GM21786 (cell line): ENCODE data around the gene ZFC3H1.
A peak's percentile ranks its signal among the peaks of the same experiment; 100 is the strongest.

Experiments used
- ATAC-seq: cut with Tn5 transposase; IDR thresholded peaks from one replicate; pipeline ENCODE4 v1.9.1; 2021; ENCODE audit not compliant: unreplicated experiment

ZFC3H1 gene

DNA sequence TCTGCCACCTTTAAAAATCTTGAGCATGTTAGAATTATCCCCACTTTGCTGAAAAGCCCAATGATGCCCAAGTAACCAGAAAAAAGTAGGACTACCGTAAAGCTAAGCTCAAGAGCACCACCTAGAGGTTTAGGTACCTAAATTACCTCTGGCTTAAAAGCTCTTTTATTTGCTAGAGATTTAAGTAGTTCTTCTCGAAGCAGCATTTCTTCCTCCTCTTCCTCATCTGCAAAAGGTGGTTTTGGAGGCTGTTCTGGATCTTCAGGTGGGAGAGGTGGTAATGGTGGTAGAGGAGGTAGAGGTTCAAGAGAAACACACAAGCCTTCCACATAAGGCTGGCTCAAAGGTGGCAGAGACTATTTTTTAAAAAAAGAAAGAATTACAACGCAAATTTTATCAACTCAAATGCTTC lies 26.9 kb downstream of the ZFC3H1 start:
- ATAC-seq, result no peak

DNA sequence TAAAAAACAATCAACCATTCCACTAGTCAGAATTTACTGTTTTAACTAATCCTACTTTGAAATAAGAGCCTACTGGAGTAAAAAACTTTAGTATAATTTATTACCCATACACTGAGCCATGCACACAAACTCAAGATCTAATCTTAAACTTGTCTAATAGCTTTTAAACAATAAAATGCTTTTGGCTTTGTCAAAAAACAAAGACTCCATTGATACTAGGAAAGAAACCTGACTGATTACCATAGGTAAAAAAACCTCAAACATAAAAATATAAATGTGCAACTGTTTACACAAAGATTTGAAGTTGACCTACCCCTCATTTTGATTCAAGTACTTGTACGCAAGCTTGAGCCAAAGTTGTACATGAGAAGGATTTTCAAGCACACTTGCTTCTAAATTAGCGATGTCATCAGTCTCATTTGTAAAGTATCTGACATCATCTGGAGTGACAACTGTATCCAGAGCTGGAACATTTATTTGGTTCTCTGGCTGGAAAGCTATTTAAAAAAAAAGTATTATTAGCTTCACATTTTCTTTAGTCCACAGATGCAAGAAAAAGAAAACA lies 36.1 kb downstream of the ZFC3H1 start:
- ATAC-seq, result no peak

DNA sequence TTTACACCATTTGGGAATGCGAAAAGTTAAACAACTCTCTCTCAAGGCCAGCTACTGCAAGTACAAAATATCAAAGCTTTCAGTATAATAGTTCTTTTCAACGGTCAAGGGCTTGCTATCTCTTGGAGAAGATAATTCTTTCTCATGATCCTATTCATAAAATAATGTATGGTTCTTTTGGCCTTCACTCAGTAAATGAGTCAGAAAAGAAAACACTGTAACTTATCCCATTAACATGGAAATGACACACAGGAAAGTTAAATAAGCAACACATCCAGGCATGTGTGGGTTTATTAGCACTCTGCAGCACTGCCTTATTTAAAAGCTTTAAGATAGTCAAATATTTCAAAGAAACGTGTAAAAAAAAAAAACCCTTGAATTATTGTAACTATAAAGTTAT lies 36.9 kb downstream of the ZFC3H1 start:
- ATAC-seq, result no peak

DNA sequence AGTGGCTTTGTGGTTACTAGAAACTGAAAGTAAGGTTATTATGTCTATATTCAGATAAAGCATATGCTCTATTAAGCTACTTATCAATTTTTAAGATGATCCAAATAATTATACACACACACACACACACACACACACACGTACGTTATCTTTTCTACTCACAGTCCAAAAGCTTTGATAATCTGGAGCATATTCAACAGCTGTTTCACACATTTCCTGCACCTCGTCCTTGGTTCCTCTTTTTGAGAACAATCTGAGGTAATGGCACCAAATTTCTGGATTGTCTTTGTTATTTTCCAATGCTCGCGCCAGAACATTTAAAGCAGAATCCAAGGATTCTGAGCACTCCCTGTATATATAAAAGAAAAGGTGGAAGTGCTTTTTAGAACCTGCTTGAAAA lies 37.5 kb downstream of the ZFC3H1 start:
- ATAC-seq, result peak; percentile 90

DNA sequence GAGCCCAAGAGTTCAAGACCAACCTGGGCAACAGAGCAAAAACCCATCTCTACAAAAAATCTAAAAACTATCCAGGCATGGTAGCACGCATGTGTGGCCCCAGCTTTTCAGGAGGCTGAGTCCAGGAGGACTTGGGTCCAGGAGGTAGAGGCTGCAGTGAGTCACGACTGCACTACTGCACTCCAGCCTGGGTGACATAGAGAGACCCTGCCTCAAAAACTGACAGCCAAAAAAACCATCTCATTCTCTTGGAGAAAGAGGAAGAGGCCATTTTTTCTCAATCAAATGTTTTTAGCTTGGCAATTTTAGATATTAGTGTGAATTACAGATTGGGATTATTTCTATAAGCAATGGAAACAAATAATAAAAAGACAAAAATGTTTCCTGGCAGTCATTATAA lies 38.2 kb downstream of the ZFC3H1 start:
- no peak for ATAC-seq

DNA sequence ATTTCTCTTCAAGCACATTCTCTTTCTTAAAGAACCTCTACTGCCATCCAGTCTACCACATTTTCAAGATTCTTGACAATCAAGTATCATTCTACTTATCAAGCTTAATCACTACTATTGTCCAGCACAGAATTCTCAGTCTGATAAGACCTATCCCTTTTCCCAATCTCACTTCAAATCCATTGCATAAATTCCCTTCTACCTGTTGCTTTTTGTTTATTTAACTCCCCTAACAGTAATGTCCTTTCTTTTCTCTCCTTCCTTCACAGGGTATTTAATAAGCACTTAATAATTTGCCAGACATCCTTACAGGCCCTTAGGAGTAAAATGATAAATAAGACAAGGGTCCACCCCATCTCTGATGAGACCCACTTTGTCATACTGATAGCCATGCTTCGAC lies 41.7 kb downstream of the ZFC3H1 start:
- ATAC-seq, result no peak

DNA sequence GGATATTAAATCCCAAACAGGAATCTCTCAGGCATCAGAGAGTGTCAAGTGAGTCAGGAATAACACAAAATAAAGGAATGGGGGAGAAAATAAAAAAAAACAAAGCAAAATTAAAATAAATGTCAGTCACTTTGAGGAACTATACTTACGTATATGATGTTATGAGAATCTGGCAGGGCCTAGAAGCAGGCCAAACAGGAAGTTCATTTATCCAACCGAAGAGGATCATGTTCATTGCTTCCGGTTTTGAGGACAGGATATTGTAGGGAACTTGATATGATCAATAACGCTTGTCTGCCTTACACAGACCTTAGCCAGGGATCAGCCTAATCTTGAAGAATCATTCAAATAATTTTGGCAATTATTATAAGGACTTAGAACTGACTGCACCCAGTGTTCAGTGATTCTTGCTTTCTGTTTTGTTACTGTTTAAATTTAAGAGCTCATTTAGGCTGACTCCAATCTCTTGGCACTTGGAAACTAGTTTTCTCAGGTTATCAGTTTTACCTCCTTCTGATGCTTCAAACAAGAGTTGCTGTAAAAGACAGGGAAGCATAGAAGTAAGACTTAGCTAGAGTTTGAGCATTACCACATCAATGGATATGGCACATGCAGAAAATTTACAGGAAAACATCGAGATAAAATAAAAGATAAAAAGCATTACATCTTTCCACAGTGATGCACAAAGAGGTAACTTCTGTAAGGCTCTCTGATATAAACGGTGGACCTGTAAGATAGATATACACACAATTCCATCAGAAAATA lies 53.4 kb downstream of the ZFC3H1 start:
- ATAC-seq, result no peak

DNA sequence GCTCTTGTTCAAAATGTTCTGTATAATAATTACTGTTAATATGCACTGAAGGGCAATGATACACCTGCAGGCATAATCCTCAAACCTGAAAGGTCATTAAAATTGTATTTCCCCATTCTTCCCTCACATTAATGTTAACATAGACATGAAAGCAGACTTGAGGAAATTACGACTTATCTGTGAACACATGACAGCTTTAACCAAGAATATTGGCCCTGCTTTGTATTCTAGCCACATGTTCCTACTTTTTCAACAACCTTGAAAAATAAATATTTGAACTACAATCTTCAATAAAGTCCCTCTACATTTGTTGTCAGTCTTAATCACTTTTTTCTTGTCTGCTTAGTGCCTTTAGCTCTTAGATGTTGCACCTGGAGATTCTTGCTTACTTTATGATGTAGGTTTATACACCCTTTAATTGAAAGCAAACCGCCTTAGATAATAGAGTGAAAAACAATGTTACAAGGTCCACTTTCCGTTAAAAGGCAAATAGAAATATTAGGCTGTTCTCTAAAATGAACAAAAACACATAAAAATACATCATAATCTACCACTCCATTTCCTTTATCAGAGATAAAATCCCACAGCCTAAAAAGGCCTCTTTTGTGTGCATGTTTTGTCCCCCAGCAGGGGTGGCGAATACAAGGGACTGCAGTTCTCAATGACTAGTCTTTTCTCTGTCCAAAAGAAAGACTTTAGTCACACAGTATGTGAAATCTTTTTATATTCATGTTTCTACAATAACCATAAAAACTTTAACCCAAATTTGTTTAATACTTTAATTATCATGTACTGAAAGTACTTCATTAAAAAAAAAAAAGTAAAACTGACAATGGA lies 55.9 kb downstream of the ZFC3H1 start:
- ATAC-seq, result no peak

DNA sequence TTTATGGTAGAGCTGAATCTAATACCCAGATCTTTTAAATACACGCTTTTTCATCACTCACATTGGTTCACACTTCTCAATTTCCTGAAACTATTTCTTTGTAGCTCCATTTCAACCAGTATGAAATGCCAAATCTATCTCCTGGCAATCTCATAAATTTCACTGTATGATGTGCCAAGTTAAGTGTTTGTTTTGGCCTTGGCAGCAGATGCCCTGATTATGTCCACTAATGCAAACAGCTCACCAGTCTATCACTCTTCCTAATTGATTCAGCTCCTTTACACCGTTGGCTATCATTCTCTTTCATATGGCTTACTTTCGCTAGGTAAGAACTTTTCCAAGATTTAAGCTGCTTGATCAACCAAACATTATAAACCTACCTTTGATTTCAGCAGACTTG lies 58.6 kb downstream of the ZFC3H1 start:
- no peak for ATAC-seq

DNA sequence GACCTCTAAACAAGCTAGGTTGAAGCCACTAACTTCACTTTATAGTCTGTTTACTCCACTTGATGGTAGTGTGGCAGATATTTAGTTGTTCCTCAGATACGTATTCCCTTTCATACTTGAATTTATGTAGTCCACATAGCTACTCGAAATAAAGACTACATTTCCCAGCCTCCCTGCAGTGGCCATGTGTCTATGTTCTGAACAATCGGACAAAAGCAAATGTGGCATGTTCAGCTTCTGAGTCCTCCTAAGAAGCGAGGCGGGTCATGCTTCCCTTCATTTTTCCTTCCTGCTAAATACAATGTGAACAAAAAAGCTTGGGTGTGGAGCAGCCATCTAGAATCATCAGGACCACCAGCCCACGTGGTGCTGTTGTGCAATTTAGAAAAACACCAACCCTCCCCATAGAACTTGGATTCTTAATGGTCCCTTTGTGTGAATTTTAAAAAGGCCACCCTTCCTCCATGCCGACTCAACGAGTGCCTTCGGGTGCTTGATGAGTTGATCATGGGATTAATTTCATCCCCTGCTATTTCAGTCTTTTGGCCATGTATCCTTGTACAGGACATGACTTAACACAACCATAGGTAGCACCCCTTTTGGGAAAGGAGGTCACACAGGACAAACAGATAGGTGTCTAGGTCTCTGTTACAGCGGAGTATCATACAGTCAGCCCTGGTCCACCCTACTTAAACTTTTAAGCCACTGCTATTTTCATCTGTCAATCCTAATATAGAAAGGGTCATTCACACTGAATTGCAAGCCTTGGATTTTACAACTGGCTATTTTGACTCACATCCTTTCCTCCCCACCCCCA lies 60.7 kb downstream of the ZFC3H1 start:
- ATAC-seq, result no peak

DNA sequence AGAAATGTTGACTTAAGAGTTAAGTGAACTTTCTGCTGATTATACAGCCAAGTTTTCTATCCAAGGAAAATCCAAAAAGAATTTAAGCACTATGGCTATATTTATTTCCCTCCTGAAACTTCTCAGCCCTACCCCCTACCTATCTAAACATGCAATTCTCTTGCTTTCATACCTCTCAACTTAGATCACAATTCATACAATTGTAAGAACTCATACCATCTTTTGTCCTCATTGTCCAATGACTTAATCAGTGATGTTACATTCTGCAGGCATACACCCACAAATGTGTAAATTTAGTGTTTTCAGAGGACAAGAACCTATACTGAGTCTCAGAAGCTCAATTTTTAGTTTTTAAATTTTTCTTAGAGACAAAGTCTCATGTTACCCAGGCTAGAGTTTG lies 62.1 kb downstream of the ZFC3H1 start:
- ATAC-seq, result no peak

DNA sequence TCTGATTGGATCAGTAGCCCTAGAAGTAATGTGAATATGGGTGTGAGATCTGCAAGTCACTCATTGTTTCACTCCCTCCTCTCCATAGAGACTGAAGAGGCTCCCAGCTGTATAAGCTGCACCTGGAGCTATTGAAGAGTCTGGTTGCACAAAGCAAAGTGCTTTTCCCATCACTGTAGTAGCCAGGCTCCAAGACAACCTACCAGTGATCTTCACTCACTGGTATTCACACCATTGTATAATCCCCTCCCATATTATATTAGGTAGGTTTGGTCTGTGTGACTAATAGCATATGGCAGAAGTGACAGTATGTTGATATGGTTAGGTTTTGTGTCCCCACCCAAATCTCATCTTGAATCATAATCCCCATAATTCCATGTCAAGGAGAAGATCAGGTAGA lies 64.4 kb downstream of the ZFC3H1 start:
- no peak for ATAC-seq

DNA sequence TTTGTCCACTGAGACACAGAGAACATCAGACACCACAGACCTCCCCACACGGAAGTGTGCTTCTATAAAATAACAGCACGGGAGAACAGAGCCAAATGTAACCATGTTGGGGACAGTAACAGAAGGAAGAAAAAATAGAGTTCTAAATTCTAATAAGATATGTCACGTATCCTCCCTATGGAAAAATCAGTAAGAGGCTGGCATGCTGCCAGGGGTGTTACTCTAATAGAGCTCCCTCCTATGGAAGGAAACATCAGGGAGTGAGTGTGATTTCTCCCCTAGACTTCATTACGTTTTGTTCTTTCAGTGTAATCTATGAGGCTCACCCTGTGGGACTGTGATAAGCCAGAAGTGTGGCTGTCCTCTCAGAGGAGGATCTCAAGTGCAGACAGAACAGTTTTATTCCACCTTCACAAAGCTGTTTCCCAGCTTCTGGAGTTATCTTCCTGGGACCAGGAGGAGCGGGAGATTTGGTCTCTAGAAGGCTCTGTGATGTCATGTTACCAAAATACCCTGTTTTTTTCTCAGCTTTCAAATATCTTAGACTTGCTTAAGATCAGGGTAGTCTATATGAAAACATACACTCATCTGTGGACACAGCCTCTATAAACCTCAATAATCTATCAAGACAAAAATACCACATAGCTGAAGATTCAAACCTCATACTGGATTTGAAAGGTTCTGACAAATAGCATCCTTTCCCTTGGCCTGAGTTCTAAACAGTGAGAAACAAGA lies 69.3 kb downstream of the ZFC3H1 start:
- no peak for ATAC-seq

DNA sequence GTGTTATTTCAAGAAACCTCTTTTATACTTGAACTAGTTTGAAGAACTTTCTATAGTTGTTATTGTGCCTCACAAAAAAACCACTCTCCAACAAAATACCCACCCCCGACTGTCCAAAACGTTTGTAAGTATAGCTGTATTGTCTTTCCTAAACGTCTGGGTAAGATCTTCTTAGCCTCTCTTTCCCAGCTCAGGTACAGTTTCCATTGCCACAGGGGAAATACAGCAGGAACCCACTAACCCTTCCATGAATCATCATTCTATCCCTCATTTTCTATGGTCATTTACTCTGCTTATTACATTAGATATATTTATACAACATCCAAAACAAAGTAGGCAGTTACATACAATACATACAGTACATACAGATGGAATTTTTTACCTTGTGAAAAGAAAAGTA lies 70.8 kb downstream of the ZFC3H1 start:
- no peak for ATAC-seq

DNA sequence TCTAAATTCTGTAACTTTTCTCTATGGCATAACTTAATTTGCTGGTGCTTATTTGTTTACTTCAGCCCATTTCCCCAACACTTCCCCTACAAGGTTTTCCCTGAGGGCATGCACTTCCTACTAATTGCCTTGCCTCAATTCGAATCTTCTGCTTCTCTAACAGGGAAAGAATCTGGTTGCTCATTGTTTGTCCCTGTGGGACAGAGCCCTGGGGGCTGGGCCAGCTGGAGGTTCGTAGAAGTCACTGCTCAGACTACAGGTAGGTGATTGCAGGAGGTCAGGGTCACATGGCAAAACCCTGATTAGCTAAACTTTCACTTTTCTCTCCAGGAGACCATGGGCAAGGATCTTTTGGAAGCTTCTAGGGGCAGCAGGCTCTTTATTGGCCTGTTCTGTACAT lies 72.0 kb downstream of the ZFC3H1 start:
- ATAC-seq, result no peak

DNA sequence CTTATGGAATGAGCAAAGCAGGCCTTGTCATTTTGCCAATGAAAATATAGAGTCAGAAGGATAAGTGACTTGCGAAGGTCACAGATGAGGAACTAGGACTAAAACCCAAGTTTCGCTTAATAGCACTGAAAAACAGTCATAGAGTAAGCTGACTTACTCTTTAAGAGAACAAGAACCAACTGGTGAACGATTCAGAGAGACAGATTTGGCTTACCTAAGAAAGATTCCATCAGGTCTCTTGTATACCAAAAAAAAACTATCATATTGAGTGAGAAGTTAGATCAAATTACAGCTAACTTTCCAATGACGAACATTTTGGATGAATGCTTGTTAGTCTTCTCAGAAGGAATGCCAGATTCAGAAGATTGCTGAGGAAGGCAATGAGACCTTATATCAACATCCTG lies 74.2 kb downstream of the ZFC3H1 start:
- no peak for ATAC-seq

DNA sequence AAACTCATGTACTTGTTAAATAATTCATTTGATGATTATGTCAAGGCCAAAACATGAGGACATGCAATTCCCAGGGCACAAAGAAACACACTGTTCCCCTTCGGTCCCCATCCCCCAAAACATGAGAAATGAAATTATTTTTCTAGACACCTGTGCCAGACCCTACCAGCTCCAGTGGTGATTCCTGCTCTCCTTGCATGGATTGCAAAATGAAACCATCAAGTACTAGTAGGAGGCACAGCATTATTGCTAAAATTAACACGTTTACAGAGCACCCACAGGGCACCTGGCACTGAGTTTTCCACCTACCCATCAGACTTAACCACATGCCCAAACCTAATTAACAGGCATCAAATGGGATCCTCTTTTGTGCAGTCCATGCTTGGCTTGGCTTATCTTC lies 76.6 kb downstream of the ZFC3H1 start:
- no peak for ATAC-seq

DNA sequence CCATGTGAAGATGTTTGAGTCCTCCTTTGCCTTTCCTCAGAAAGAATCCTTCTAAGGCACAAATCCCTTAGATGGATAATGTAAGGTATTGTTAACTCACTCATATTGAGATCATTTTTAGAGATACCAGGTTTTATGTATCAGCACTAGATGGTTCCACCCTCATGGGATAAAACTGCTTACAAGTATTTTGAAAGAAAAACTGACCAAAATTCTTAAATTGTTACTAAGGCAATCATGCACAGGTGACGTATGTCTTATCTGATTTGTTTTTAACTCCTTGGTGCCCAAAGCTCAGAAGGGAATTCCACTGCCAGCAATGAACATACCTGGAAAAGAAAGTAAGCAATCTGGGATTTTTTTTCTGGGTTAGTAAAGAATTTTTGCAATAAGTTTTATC lies 78.4 kb downstream of the ZFC3H1 start:
- ATAC-seq, result no peak

DNA sequence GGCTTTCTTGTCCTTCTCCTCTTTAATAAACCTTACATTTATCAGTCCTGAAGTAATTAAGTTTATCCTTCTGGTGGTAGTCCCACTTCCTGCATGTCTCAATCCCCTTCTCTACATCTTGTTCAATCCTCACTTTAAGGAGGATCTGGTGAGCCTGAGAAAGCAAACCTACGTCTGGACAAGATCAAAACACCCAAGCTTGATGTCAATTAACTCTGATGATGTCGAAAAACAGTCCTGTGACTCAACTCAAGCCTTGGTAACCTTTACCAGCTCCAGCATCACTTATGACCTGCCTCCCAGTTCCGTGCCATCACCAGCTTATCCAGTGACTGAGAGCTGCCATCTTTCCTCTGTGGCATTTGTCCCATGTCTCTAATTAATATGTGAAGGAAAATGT lies 79.3 kb downstream of the ZFC3H1 start:
- no peak for ATAC-seq

DNA sequence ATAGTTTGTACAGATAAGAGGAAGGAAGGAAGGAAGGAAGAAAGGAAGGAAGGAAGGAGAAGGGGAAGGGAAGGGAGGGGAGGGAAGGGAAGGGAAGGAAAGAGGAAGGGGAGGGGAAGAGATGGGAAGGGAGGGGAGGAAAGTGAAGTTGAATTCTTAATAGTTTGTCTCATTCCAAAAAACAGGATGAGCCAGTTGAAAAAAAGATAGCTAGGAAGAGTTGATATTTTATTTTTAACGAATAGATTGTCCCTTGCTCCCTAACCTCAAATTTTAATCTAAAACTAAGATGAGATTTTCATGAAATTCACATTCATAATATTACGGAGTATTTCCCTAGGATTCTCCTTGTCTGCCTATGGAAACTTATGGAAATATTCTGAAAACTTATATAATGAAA lies 80.7 kb downstream of the ZFC3H1 start:
- ATAC-seq, result no peak

DNA sequence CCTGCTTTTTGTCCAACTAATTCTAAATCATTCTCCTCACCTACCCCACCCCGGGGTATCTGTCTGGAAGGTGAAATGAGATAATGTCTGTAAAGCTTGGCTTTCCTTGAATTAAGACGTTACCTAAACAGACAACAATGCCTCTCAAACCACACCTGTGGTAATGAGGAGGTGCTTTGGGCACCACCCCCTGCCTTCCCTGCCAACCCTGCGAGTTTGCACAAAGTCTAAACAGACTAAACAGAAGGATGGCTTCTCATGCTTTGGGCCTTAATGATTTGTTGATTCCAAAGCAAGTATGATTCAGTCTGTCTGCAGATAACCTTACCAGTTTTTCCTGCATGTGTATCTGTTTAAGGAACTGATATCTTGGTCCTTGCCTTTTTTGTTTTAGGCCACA lies 82.4 kb downstream of the ZFC3H1 start:
- ATAC-seq, result no peak
